ENCODE results near the gene RNPEPL1. TPM values are rescaled to one million over a fixed set of nuclear protein-coding genes. Genes with fewer than 3 reads are reported as not detected.

RNPEPL1 gene
- total RNA-seq, 2 experiments from 2014 or later, result 135 to 144 TPM

GRCh38 chr2:240593703-240594451 lies 25.6 kb downstream of the RNPEPL1 start:
- no peak overlapping the region for H3K27ac Mint-ChIP-seq
- H3K36me3 Mint-ChIP-seq (ENCODE audit: low read depth), result peaks cover 17% of the 10 kb centered on the region
- peaks cover 9% of the 10 kb centered on the region for H3K4me1 Mint-ChIP-seq
- no peak overlapping the region for H3K4me3 Mint-ChIP-seq
- no peak for DNase-seq
- no peaks in the 10 kb centered on the region for H3K27me3 Mint-ChIP-seq
- ChIA-PET CTCF (interaction anchor here (1.1 kb wide), 1 partner anchor 80 kb away, joined by 3 read pairs; no protein-coding TSS in a partner anchor), POLR2A (no interaction called here)
- no peaks in the 10 kb centered on the region for H3K9me3 Mint-ChIP-seq

DNA sequence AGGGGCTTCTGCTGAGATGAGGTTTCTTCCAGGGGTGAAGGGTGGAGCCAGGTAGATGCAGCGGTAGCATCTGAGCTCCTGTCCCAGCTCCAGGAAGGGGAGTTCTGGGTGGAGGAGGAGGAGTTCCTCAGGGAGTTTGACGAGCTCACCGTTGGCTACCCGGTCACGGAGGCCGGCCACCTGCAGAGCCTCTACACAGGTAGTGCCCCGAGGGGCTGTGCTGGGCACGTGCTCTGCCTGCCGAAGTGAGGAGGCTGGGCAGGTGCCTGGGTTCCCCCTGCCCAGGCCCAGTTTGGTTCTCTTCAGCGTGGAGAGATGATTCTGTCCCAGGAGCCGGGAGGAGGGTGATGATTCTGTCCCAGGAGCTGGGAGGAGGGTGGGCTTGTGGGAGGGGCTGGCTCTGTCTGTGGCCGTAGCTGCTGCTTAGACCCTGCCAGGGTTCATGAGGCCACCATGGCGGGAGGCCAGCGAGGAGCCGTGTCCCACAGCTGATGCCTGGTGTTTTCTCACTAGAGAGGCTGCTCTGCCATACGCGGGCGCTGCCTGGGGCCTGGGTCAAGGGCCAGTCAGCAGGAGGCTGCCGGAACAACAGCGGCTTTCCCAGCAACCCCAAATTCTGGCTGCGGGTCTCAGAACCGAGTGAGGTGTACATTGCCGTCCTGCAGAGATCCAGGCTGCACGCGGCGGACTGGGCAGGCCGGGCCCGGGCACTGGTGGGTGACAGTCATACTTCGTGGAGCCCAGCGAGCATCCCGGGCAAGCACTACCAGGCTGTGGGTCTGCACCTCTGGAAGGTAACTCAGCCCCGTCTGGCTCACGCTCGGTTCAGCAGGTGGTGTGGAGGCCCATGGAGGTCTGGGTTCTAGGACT lies 26.5 kb downstream of the RNPEPL1 start:
- Mint-ChIP-seq H3K9me3 (no peaks in the 10 kb centered on the region), H3K4me1 (peaks cover 4% of the 10 kb centered on the region), H3K36me3 (ENCODE audit: low read depth) (peaks cover 15% of the 10 kb centered on the region), H3K27me3 (no peaks in the 10 kb centered on the region), H3K4me3 (no peak overlapping the region), H3K27ac (no peak overlapping the region)
- no peak for DNase-seq
- POLR2A ChIA-PET, result no interaction called here
- CTCF ChIA-PET, result no interaction called here

DNA sequence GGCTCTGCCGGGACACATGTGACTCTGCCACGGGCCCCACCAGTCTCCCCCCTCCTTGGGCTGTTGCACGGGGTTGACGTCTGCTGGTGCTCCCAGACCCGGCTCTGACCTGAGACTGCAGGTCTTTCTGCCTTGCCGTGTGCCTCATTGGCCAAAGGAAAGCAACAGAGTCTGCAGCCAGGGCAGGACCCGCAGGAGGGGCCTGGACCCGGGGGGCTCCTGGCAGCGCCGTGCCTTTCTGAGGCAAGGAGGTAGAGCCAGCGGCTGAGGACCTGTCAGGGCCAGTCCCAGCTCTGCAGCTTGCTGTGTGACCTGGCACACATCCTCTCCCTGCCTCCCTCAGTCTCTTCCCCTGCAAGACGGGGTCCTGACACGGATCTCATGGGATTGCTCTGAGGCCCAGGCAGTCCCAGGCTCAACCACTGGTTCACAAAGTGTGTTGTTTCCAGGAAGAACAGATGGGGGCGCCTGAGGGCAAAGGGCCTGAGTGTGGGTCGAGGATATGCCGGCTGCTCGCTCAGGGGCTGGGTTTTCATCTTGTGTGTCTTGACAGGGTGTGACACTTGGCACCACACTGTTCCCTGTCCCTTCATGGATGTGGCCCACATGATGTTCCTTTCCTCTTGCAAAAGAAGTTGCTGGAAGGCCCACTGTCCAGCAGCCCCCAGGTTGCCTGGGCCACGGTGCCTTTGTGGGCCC lies 27.2 kb downstream of the RNPEPL1 start:
- H3K36me3 Mint-ChIP-seq (ENCODE audit: low read depth), result peaks cover 16% of the 10 kb centered on the region
- H3K9me3 Mint-ChIP-seq, result no peaks in the 10 kb centered on the region
- no peaks in the 10 kb centered on the region for H3K27me3 Mint-ChIP-seq
- no peak overlapping the region for H3K4me3 Mint-ChIP-seq
- H3K27ac Mint-ChIP-seq, result no peak overlapping the region
- H3K4me1 Mint-ChIP-seq, result peaks cover 4% of the 10 kb centered on the region
- DNase-seq, result peak; percentile 56
- ChIA-PET POLR2A (interaction anchor here (1.3 kb wide), 1 partner anchor 30 kb away, joined by 4 read pairs; no protein-coding TSS in a partner anchor), CTCF (interaction anchor here (0.9 kb wide), 1 partner anchor 8 kb away, joined by 3 read pairs; no protein-coding TSS in a partner anchor)

GRCh38 chr2:240596080-240596460 lies 27.8 kb downstream of the RNPEPL1 start:
- H3K27ac Mint-ChIP-seq, result no peak overlapping the region
- no peaks in the 10 kb centered on the region for H3K9me3 Mint-ChIP-seq
- DNase-seq, result no peak
- H3K4me3 Mint-ChIP-seq, result no peak overlapping the region
- H3K27me3 Mint-ChIP-seq, result no peaks in the 10 kb centered on the region
- H3K36me3 Mint-ChIP-seq (ENCODE audit: low read depth), result peaks cover 13% of the 10 kb centered on the region
- H3K4me1 Mint-ChIP-seq, result peaks cover 4% of the 10 kb centered on the region
- CTCF ChIA-PET, result interaction anchor here (0.9 kb wide), 1 partner anchor 8 kb away, joined by 3 read pairs; no protein-coding TSS in a partner anchor
- POLR2A ChIA-PET, result interaction anchor here (1.3 kb wide), 1 partner anchor 31 kb away, joined by 4 read pairs; no protein-coding TSS in a partner anchor

DNA sequence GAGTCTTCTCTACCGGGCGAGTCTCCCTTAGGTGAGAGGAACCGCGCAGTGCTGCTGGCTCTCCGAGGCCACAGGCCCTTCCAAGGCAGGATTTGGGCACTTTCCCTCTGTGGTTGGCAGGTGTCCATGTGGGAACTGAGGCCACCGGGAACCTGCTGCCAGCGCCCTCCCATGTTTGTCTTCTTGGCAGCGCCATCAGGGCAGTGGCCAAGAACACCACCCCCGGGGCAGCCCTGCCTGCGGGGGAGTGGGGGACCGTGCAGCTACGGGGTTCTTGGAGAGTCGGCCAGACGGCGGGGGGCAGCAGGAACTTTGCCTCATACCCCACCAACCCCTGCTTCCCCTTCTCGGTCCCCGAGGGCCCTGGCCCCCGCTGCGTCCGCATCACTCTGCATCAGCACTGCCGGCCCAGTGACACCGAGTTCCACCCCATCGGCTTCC lies 28.2 kb downstream of the RNPEPL1 start:
- peaks cover 10% of the 10 kb centered on the region for H3K36me3 Mint-ChIP-seq (ENCODE audit: low read depth)
- DNase-seq, result no peak
- H3K4me3 Mint-ChIP-seq, result no peak overlapping the region
- H3K27me3 Mint-ChIP-seq, result no peaks in the 10 kb centered on the region
- ChIA-PET POLR2A (interaction anchor here (1.3 kb wide), 1 partner anchor 31 kb away, joined by 4 read pairs; no protein-coding TSS in a partner anchor), CTCF (no interaction called here)
- no peaks in the 10 kb centered on the region for H3K9me3 Mint-ChIP-seq
- H3K27ac Mint-ChIP-seq, result no peak overlapping the region
- peaks cover 1% of the 10 kb centered on the region for H3K4me1 Mint-ChIP-seq

- Mint-ChIP-seq H3K27ac (no peak overlapping the region), H3K36me3 (ENCODE audit: low read depth) (peaks cover 8% of the 10 kb centered on the region), H3K27me3 (no peaks in the 10 kb centered on the region), H3K4me1 (no peaks in the 10 kb centered on the region), H3K4me3 (no peak overlapping the region), H3K9me3 (no peaks in the 10 kb centered on the region)
- DNase-seq, result no peak
- ChIA-PET CTCF (no interaction called here), POLR2A (no interaction called here)
Observed at GRCh38 chr2:240597054-240597418, 28.8 kb downstream of the RNPEPL1 start.

DNA sequence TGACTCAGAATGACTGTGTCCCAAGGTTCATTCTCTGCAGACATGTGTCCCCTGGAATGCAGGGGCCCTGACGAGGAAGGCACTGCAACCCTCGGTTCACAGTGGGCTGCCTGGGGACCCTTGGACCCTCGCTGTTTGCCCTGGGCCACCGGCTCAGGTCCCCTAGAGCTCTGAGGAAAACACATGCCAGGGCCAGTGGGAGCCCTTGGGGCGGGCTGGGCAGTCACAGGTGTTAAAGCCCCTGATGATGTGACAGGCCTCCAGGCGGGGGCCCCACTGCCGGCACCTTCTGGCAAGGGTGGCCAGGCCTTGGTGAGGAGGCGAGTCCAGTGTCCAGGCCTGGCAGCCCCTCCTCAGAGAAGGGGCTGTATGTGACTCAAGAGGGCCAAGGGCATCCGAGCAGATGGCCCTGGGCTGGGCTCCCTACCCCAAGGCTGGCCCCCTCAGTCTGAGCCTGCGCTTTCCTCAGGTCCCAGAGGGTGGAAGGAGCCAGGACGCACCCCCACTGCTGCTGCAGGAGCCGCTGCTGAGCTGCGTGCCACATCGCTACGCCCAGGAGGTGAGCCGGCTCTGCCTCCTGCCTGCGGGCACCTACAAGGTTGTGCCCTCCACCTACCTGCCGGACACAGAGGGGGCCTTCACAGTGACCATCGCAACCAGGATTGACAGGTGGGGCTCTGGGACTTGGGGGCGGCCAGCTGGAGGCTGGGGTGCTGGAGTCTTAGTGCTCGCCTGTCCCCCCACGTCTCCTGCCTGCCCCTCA lies 29.3 kb downstream of the RNPEPL1 start:
- DNase-seq, result no peak
- CTCF ChIA-PET, result no interaction called here
- Mint-ChIP-seq H3K27me3 (no peaks in the 10 kb centered on the region), H3K36me3 (ENCODE audit: low read depth) (peaks cover 7% of the 10 kb centered on the region), H3K4me3 (no peak overlapping the region), H3K9me3 (no peaks in the 10 kb centered on the region), H3K27ac (no peak overlapping the region), H3K4me1 (no peaks in the 10 kb centered on the region)
- POLR2A ChIA-PET, result interaction anchor here (1.0 to 1.2 kb wide), 2 partner anchors 9 to 24 kb away, joined by 3 read pairs; no protein-coding TSS in a partner anchor

DNA sequence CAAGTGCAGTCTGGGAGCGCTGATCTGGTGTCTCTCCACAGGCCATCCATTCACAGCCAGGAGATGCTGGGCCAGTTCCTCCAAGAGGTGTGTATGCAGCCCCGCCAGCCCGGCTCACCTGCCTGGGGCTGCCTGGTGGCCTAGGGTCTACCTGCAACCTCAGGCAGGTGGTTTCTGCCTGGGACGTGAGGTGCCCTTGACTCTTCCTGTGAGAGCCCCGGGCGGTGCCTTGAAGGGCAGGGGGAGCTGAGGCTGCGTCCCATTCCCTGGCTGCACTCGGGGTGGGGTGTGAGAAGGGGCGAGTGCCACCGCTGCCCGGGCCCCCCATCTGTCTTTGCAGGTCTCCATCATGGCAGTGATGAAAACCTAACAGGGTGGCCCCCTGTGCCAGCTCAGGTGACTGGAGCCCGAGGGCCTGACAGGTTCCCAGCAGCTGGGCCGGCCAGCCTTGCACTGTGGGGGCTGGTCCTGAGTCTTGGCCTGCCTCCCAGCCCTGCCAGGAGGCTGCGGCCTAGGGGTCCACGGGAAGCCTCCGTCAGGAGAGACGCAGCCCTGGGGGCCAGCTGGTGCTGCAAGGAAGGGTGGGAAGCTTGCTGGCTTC lies 30.1 kb downstream of the RNPEPL1 start:
- ChIA-PET CTCF (no interaction called here), POLR2A (interaction anchor here (1.0 to 1.2 kb wide), 3 partner anchors 10 to 32 kb away, joined by 3 read pairs; no protein-coding TSS in a partner anchor)
- Mint-ChIP-seq H3K27me3 (no peaks in the 10 kb centered on the region), H3K9me3 (no peaks in the 10 kb centered on the region), H3K36me3 (ENCODE audit: low read depth) (peaks cover 5% of the 10 kb centered on the region), H3K27ac (no peak overlapping the region), H3K4me1 (no peaks in the 10 kb centered on the region), H3K4me3 (no peak overlapping the region)
- no peak for DNase-seq

DNA sequence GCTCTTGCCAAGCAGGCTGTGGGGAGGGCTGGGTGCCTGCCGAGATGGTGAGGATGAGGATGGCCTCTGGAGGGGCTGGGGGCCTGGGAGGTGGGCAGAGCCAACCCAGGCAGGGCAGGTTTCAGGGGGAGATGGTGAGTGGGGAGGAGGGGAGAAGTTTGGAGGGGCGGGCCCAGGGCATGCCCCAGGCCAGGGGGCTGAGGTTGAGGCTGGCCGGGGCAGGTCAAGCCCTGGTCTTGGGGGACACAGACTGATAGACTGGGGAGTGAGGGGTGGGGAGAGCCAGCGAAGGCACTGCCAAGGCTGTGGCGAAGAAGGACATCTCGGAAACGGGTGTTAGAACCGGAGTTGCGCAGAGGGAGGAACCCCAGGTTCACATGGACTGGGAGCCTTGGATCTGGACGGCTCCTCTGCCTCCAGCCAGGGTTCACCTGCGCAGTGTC lies 30.9 kb downstream of the RNPEPL1 start:
- DNase-seq, result no peak
- H3K36me3 Mint-ChIP-seq (ENCODE audit: low read depth), result peaks cover 5% of the 10 kb centered on the region
- no peaks in the 10 kb centered on the region for H3K9me3 Mint-ChIP-seq
- H3K27ac Mint-ChIP-seq, result no peak overlapping the region
- H3K4me1 Mint-ChIP-seq, result no peaks in the 10 kb centered on the region
- POLR2A ChIA-PET, result interaction anchor here (1.0 kb wide), 1 partner anchor 33 kb away, joined by 3 read pairs; no protein-coding TSS in a partner anchor
- no peak overlapping the region for H3K4me3 Mint-ChIP-seq
- CTCF ChIA-PET, result no interaction called here
- H3K27me3 Mint-ChIP-seq, result no peaks in the 10 kb centered on the region

- POLR2A ChIA-PET, result no interaction called here
- Mint-ChIP-seq H3K36me3 (ENCODE audit: low read depth) (peaks cover 5% of the 10 kb centered on the region), H3K27ac (no peak overlapping the region), H3K27me3 (no peaks in the 10 kb centered on the region), H3K4me3 (no peak overlapping the region), H3K4me1 (no peaks in the 10 kb centered on the region), H3K9me3 (no peaks in the 10 kb centered on the region)
- no peak for DNase-seq
- CTCF ChIA-PET, result no interaction called here
Observed at GRCh38 chr2:240600451-240600961, 32.2 kb downstream of the RNPEPL1 start.

GRCh38 chr2:240601061-240601830 lies 33.0 kb downstream of the RNPEPL1 start:
- no peaks in the 10 kb centered on the region for H3K27me3 Mint-ChIP-seq
- no peaks in the 10 kb centered on the region for H3K9me3 Mint-ChIP-seq
- H3K27ac Mint-ChIP-seq, result no peak overlapping the region
- H3K36me3 Mint-ChIP-seq (ENCODE audit: low read depth), result peaks cover 3% of the 10 kb centered on the region
- no peaks in the 10 kb centered on the region for H3K4me1 Mint-ChIP-seq
- POLR2A ChIA-PET, result no interaction called here
- DNase-seq, result no peak
- CTCF ChIA-PET, result no interaction called here
- H3K4me3 Mint-ChIP-seq, result no peak overlapping the region
